HG03135 (cell line): ENCODE measurements around the gene ADGRG3.
"Not testable (repeated sequence)": the region's sequence is repeated elsewhere in the genome, so short reads cannot be mapped to it uniquely, and the experiment has no call there.

Experiments
- ATAC-seq: cut with Tn5 transposase; IDR thresholded peaks from one replicate; pipeline ENCODE4 v1.9.1; 2021; ENCODE audit warnings: mild to moderate bottlenecking, moderate library complexity; ENCODE audit not compliant: unreplicated experiment

The ADGRG3 gene

GRCh38 chr16:57712569-57712968, 44.5 kb downstream of the ADGRG3 start:
- ATAC-seq, result not testable (repeated sequence)

DNA sequence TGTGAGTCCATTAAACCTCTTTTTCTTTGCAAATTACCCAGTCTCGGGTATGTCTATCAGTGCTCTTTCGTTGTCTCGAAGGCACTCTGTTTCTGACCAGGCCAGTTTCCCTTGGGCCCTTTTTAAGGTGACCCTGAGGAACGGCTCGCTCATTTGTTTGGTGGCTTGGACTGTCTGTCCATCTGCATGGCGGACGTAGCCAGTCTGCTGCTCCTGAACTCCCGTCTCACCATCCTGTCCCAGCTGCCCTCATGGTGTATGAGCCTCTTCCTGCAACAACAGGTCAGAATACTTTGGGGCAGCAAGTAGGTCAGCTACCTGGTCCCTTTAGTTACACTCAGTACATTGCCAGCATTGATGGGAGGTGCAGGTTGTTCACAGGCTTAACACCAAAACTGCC, 45.5 kb downstream of the ADGRG3 start:
- no peak for ATAC-seq

GRCh38 chr16:57714047-57714446, 45.9 kb downstream of the ADGRG3 start:
- no peak for ATAC-seq

DNA sequence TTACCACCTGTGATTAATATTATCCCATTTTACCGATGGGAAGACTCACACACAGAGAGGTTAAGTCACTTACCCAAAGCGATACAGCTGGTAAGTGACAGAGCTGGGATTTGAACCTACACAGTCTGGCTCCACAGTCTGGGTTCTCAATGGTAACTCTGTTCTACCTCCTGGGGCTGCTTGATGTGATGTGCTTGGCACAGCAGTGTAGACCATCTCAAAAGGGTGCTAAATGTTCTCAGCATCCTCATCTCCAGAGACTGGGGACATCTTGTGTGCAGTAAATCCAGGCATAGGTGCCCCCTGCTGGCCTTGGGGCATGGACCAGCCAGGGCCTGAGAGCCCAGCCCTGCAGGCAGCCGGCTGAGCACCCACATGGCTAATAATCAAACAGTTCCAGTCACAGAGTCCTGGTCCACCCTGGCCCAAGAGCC, 52.1 kb downstream of the ADGRG3 start:
- no peak for ATAC-seq

GRCh38 chr16:57721356-57722209, 53.5 kb downstream of the ADGRG3 start:
- no peak for ATAC-seq

DNA sequence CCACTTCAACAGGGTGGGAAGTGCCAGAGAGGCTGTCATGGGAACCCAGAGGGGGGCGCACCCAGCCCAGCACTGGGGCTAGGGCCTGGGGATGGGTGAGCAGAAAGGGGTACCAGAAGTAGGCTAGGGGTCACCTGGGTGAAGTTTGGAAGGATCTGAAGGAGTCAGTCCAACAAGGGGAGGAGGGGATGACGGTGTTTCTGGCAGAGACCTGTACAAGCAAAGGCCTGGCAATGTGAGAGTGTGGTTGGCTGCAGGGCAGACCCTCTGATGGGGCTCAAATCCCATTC, 54.0 kb downstream of the ADGRG3 start:
- no peak for ATAC-seq

DNA sequence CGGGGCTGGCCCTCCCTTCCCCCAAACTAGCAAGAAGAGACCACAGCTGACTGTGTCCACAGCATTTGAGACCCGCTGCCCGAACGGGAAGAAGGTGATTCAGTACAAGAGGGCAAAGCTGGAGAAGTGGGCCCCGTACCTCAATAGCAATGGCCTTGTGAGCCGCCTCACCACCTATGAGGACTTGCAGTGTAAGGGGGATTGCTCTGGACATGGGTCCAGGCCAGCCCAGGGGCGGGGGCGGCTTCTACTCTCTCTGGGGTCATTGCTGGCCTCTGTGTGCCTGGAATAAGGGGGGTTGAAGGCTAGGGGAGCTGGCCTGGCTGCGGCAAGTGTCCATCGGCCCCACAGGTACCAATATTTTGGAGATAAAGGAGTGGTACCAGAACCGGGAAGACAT, 54.5 kb downstream of the ADGRG3 start:
- no peak for ATAC-seq

- no peak for ATAC-seq
Measured at GRCh38 chr16:57723170-57723569, 55.1 kb downstream of the ADGRG3 start.

- no peak for ATAC-seq
Measured at GRCh38 chr16:57724531-57724930, 56.4 kb downstream of the ADGRG3 start.

DNA sequence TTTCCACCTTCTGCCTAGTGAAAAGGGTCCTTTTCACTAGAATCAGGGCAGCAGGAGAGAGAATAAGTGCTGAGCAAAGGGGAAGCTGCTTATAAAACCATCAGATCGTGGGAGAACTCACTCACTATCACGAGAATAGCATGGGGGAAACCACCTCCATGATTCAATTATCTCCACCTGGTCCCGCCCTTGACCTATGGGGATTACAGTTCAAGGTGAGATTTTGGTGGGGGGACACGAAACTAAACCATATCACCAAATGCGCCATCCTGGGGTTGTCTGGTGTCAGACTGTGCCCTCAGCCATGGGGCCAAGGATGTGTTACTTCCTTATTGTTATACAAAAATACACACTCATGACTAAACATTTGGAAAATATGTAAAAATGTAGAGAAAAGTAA, 57.0 kb downstream of the ADGRG3 start:
- ATAC-seq, result no peak

DNA sequence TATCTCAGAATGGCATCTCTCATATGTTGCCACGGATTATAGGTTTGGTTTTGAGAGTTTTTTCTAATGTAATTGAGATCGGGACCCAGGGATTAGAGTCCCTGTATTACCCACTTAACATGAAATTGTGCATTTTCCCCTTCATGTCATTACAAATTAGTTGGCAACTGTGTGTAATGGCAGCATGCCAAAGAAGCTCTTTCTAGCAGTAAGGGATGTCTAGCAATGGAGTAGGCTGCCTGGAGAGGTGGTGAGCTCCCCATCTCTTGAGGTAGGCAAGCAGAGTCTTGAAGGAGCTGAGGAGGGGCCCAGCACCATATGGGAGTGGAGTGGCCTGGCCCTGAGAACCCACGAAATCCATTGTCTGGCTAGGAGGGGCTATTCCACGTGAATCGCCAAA, 57.4 kb downstream of the ADGRG3 start:
- no peak for ATAC-seq

GRCh38 chr16:57725976-57726375, 57.9 kb downstream of the ADGRG3 start:
- no peak for ATAC-seq

- no peak for ATAC-seq
Measured at GRCh38 chr16:57726433-57726947, 58.4 kb downstream of the ADGRG3 start.

- ATAC-seq, result no peak
Measured at GRCh38 chr16:57727610-57728009, 59.5 kb downstream of the ADGRG3 start.

GRCh38 chr16:57728336-57729181, 60.5 kb downstream of the ADGRG3 start:
- no peak for ATAC-seq

GRCh38 chr16:57729182-57729484, 61.0 kb downstream of the ADGRG3 start:
- no peak for ATAC-seq

GRCh38 chr16:57729852-57730251, 61.7 kb downstream of the ADGRG3 start:
- not testable (repeated sequence) for ATAC-seq

DNA sequence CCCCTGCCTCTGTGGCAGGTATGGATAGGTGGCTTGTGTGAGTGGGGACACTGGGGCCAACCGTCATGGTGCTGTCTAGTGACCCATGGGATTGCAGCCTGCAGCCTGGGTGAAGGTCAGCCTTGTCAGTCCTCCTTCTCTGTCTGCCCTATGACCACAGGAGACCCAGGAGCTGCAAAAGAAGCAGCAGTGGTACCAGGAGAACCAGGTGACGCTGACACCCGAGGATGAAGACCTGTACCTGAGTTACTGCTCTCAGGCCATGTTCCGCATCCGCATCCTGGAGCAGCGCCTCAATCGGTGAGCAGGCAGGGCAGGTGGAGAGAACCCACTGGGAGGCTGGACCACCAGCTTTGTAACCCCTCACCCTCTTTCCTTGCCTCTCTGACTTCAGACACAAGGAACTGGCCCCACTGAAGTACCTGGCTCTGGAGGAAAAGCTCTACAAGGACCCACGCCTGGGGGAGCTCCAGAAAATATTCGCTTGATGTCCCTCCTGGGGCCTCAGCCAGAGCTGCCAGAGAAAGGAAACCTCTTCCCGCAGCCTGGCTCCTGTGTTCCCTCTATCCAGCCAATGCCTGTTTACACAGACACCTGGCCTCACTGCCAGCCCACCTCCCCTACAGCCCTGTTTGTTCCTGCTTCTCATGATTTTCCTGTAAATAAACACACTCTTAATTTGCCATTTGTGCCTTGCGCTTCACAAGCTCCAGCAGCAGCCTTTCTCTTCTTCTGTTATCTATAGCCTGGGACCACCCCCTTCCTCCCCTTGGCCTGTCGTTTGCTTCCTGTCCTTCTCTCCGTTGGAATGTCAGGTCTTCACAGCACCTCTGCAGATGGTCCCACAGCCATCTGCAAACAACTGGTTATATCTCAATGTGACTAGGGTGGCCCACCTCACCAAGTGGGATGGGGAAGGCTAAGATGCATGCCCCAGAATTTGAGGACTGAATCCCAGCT, 62.9 kb downstream of the ADGRG3 start:
- no peak for ATAC-seq

DNA sequence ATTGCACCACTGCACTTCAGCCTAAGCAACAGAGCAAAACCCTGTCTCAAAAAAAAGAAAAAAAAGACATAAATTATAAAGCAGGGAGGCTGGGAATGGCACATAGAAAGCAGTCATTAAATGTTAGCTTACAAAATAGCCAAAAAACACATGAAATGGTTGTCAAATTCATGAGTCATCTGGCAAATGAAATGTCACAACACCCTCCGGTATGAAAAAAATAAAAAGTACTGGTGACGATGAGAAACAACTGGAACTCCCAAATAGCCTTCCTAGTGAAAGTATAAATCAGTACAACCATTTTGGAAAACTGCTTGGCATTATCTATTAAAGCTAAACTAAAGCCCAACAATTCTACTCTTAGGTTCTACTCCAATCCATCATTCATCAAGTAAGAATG, 63.9 kb downstream of the ADGRG3 start:
- no peak for ATAC-seq

DNA sequence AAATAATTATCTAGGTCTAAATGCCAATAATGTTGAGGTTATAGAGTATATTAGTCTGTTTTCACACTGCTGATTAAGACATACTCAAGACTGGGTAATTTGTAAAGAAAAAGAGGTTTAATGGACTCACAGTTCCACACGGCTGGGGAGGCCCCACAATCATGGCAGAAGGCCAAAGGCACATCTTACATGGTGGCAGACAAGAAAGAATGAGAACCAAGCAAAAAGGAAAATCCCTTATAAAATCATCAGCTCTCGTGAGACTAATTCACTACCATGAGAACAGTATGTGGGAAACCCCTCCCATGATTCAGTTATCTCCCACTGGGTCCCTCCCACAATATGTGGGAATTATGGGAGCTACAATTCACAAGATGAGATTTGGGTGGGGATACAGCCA, 64.6 kb downstream of the ADGRG3 start:
- no peak for ATAC-seq

DNA sequence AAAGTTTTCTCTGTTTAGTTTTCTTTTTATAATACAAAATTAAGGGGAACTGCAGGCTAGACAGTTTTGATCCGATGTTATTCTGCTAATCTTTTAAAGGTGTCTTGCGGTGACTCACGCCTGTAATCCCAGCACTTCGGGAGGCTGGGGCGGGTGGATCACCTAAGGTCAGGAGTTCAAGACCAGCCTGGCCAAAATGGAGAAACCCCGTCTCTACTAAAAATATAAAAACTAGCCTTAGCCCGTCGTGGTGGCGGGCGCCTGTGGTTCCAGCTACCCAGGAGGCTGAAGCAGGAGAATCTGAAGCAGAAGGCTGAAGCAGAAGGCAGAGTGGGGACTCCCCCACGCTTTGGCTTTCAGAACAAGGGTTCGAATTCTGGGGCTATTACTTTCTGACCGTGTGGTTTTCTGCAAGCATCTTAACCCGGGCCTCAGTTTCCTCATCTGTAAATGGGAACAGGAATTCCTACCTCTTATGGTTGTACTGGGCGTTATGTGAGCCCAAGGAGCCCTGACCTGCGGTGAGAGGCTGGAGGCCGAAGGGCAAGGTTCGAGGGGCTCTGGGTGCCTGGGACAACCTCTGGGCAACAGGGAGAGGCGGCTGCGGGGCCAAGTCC, 66.3 kb downstream of the ADGRG3 start:
- peak; percentile 1 for ATAC-seq
